ENCODE results near the gene POMT1.

Gene POMT1

GRCh38 chr9:131520503-131520902 is 17.8 kb downstream of the POMT1 start:
- TF ChIP-seq POLR2A (IDR thresholded peaks at IDR 0.05; ENCODE audit: extremely low read depth, insufficient read length), result no peak
- no peak for DNase-seq (ENCODE audit: low read depth)
- no peak overlapping the region for H3K4me3 ChIP-seq (ENCODE audit: low read depth, low read length)

DNA sequence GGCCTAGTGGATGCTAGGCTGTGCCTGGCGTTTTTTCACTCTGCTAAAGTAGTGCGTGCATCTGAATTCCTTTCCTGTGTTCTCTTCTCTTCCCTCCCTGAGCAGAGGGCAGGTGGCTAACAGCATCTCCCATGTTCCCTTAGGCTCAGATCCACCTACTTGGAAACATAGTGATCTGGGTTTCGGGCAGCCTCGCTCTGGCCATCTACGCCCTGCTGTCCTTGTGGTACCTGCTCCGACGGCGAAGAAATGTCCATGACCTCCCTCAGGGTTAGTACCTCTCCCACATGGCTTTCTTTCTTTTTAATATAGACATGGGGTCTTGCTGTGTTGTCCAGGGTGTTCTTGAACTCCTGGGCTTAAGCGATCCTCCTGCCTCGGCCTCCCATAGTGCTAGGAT is 18.5 kb downstream of the POMT1 start:
- H3K4me3 ChIP-seq (ENCODE audit: low read depth, low read length), result no peak overlapping the region
- DNase-seq (ENCODE audit: low read depth), result no peak
- TF ChIP-seq MAX (IDR thresholded peaks at IDR 0.05; ENCODE audit: low read depth, low read length), result no peak
- TF ChIP-seq MYC (IDR thresholded peaks at IDR 0.05; ENCODE audit: low read depth, low read length), result no peak
- TF ChIP-seq CTCF (IDR thresholded peaks at IDR 0.05; ENCODE audit: low read depth, low read length), result no peak
- no peak for TF ChIP-seq POLR2A (IDR thresholded peaks at IDR 0.05; ENCODE audit: extremely low read depth, insufficient read length)

DNA sequence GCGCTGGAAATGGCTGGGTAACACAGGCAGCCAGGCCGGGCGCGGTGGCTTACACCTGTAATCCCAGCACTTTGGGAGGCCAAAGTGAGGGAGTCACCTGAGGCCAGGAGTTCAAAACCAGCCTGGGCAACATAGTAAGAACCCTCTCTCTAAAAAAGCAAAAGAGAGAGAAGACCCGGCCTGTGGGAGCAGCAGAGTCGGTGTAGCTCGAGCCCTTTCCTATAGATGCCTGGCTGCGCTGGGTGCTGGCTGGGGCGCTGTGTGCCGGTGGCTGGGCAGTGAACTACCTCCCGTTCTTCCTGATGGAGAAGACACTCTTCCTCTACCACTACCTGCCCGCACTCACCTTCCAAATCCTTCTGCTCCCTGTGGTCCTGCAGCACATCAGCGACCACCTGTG is 19.1 kb downstream of the POMT1 start:
- H3K4me3 ChIP-seq (ENCODE audit: low read depth, low read length), result no peak overlapping the region
- DNase-seq (ENCODE audit: low read depth), result no peak
- no peak for TF ChIP-seq CTCF (IDR thresholded peaks at IDR 0.05; ENCODE audit: low read depth, low read length)

DNA sequence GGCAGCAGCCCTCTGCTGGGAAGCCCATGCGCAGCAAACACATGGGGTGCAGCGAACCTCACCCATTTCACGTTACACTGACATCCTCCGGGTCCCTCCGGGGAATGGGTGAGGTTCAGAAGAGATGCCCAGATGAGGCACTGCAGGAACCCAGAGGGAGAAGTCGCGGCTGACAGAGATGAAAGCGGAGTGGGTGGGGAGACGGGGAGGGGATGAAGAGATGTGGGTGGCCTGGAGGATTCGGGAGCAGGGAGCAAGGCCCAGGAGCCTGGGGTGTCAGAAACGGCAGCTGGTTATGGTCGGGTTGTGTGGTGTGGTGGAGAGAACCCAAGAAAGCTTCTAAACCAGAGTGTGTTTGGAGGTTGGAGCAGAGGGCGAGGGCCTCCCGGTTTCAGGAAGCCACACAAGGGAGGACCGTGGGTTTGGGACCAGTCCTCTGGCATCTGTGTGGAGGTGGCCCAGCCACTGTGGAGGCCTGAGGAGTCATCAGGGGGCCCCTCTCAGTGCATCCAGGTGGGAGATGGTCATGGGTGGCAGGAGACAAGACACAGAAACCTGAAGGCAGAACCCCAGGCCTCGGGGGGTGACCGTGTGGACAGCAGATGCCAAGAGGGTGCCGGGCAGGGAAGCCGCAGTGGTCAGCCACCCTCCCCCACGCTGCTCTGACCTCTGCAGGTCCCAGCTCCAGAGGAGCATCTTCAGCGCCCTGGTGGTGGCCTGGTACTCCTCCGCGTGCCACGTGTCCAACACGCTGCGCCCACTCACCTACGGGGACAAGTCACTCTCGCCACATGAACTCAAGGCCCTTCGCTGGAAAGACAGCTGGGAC is 19.8 kb downstream of the POMT1 start:
- no peak for DNase-seq (ENCODE audit: low read depth)
- TF ChIP-seq POLR2A (IDR thresholded peaks at IDR 0.05; ENCODE audit: extremely low read depth, insufficient read length) (no peak), MAX (IDR thresholded peaks at IDR 0.05; ENCODE audit: low read depth, low read length) (no peak), MYC (IDR thresholded peaks at IDR 0.05; ENCODE audit: low read depth, low read length) (no peak), CTCF (IDR thresholded peaks at IDR 0.05; ENCODE audit: low read depth, low read length) (no peak)
- H3K4me3 ChIP-seq (ENCODE audit: low read depth, low read length), result no peak overlapping the region

DNA sequence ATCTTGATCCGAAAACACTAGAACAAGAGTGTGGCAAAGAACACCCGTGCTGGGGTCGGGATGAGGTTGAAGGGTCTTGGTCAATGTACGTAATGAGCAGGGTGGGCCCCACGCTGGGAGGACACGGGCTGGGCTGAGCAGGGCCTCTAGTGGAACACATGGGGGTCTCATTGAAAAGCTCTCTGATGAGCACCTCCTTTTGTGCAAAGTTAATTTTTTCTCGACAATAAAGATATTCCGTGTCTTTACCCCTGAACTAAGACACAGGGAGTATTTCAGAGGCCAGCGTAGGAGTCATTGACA is 20.3 kb downstream of the POMT1 start:
- no peak overlapping the region for H3K4me3 ChIP-seq (ENCODE audit: low read depth, low read length)
- no peak for DNase-seq (ENCODE audit: low read depth)
- no peak for TF ChIP-seq MAX (IDR thresholded peaks at IDR 0.05; ENCODE audit: low read depth, low read length)
- peak; percentile 10 for TF ChIP-seq POLR2A (IDR thresholded peaks at IDR 0.05; ENCODE audit: extremely low read depth, insufficient read length)

DNA sequence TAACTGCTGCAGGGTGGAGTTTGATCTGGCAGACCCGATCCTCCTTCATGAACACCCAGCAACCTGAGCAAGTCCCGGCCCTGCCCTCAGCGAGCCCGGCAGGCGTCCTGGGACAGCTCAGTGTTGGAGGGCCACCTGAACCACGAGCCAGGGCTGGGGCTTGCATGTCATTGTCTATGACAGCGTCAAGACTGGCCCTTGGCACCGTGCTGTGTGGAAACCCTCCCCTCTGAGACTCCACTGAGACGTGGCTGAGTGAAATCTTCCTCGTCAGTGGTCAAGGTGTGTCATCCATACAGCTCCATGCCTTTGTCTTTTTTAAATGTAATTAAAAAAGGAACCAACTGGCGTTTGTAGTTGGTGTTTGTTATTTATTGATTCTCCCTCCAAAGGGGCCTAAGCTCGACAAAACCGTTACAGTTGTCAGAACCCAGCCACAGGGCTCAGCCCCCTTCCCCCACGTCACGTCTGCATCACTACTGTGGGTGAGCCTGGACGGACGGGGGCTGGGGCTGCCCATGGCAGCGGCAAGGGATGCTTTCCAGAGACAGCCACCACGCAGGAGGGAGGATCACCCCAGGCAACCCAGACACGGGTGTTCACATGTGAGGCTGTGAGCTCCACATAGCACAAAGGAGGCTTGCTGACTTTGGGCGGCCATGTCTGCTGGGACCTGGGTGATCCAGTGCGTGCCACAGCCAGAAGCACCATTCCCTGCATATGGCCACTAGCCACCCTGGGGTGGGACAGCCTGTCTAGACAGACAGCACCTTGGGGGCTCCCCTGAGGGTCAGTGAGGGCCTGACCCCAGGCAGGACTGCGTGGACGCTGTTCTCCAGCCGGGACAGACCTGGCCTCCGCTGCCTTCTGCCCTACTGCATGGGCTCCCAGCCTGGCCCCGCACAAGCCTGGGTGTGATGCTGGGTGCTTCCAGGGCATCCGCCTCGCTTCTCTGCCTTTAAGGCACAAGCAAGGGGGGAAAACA is 21.0 kb downstream of the POMT1 start:
- DNase-seq (ENCODE audit: low read depth), result no peak
- no peak overlapping the region for H3K4me3 ChIP-seq (ENCODE audit: low read depth, low read length)
- TF ChIP-seq MYC (IDR thresholded peaks at IDR 0.05; ENCODE audit: low read depth, low read length) (no peak), MAX (IDR thresholded peaks at IDR 0.05; ENCODE audit: low read depth, low read length) (no peak), CTCF (IDR thresholded peaks at IDR 0.05; ENCODE audit: low read depth, low read length) (no peak), POLR2A (IDR thresholded peaks at IDR 0.05; ENCODE audit: extremely low read depth, insufficient read length) (no peak)

Measured in NB4 (cell line).